NCI-H345 treated with DMSO at 0.1 percent for 48 hours (cell line): Measurements from ENCODE around the gene NPHS2.

Experiments
- DNase-seq: peaks from one replicate; lab custom pipeline; 2025; ENCODE audit not compliant: unreplicated experiment; lab: John Stamatoyannopoulos, UW

NPHS2 gene

GRCh38 chr1:179575497-179576314, at the start of gene NPHS2:
Gene NPHS2 (minus strand): TSS chr1:179575948. CDS start chr1:179575864, 84 bp downstream.
- DNase-seq, result no peak

- DNase-seq, result no peak
These were observed 36.6 kb upstream of the NPHS2 start for GRCh38 chr1:179612361-179612760.

- no peak for DNase-seq
These were observed 25.3 kb upstream of the NPHS2 start for GRCh38 chr1:179601093-179601492.

- DNase-seq, result no peak
These were observed 24.0 kb upstream of the NPHS2 start for GRCh38 chr1:179599623-179600249.

- DNase-seq, result no peak
These were observed 22.9 kb upstream of the NPHS2 start for GRCh38 chr1:179598631-179599030.

- DNase-seq, result no peak
These were observed 16.1 kb upstream of the NPHS2 start, which contains the start of gene TDRD5 for GRCh38 chr1:179591592-179592580. Gene TDRD5 (plus strand): TSS chr1:179591832. CDS start chr1:179592616, 784 bp downstream.

GRCh38 chr1:179591253-179591591, 15.5 kb upstream of the NPHS2 start:
- no peak for DNase-seq

- no peak for DNase-seq
These were observed 14.9 kb upstream of the NPHS2 start for GRCh38 chr1:179590671-179591070.

GRCh38 chr1:179589509-179589908, 13.8 kb upstream of the NPHS2 start:
- no peak for DNase-seq

GRCh38 chr1:179588425-179589024, 12.8 kb upstream of the NPHS2 start:
- no peak for DNase-seq

GRCh38 chr1:179587336-179587735, 11.6 kb upstream of the NPHS2 start:
- DNase-seq, result no peak

GRCh38 chr1:179586107-179586823, 10.5 kb upstream of the NPHS2 start:
- no peak for DNase-seq

GRCh38 chr1:179583771-179584320, 8.1 kb upstream of the NPHS2 start:
- DNase-seq, result no peak

GRCh38 chr1:179576509-179576908, 761 bp upstream of the NPHS2 start:
- no peak for DNase-seq

- no peak for DNase-seq
These were observed 17.7 kb downstream of the NPHS2 start for GRCh38 chr1:179558078-179558477.

GRCh38 chr1:179554427-179554826, 21.3 kb downstream of the NPHS2 start:
- DNase-seq, result no peak

GRCh38 chr1:179550746-179551682, 24.7 kb downstream of the NPHS2 start:
- no peak for DNase-seq

- DNase-seq, result no peak
These were observed 26.4 kb downstream of the NPHS2 start for GRCh38 chr1:179549368-179549700.
